HG03064 (cell line): ENCODE data around the gene PPP6R3.

Experiments used
- ATAC-seq: cut with Tn5 transposase; IDR thresholded peaks from one replicate; pipeline ENCODE4 v1.9.1; 2021; ENCODE audit warnings: low read depth; ENCODE audit not compliant: unreplicated experiment

The PPP6R3 gene

GRCh38 chr11:68661697-68662603 lies 201.4 kb downstream of the PPP6R3 start:
- ATAC-seq = no peak

DNA sequence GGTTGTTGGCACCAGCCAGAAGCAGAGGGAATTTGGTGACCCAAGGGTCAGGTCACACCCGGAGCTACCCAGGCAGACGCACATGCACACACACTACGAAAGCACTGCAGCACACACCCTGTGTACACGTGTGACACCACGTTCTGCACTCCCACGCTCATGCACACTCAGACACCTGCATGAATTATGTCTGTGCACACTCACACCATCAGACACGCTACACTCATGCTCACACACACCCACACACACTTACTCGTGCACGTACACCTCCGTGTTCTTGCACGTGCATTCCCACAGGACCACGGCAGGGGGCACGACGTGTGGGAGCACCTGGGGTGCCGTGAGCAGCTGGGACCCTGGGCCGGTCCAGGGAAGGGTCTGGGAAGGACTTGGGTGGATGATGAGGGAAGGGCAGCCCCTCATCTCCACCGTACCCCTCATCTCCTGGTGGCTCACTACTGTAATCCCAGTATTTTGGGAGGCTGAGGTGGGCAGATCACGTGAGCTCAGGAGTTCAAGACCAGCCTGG lies 203.0 kb downstream of the PPP6R3 start:
- ATAC-seq = no peak

DNA sequence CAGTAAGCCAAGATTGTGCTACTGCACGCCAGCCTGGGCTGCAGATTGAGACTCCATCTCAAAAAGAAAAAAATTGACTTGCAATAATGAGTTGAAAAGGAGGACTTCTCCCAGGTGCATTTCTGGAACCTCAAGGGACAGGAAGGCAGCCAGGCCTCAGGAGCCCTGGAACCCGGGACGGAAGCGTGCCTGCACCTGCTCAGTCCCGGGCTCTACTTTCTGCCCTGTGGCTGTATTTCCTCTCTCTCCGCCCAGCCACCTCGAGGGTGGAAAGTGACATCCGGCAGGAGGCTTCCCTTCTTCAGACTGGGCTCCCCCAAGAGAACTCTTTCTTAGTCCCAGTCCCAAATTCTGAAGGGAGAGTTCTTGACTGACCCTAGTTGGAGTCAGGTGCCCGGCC lies 203.6 kb downstream of the PPP6R3 start:
- no peak for ATAC-seq

DNA sequence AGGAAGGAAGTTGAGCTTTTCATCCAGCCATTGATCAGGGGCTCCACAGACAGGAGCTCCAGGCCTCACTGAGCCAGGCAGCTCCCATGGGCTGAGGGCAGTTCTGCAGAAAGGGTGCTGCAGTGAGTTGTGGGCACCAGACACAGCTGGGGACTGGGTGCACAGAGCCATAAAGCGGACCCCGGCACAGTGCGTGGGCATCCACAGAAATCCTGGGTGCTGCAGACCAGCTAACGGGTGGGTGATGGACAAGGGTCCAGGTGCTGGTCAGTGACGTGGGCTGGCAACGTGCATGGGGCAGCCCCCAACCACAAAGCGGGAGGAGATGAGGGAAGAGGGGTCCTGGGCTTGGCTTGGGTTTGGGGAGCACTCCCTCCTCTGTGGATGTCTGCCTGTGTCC lies 204.4 kb downstream of the PPP6R3 start:
- no peak for ATAC-seq
